ENCODE data around the gene TCF21.

DNA sequence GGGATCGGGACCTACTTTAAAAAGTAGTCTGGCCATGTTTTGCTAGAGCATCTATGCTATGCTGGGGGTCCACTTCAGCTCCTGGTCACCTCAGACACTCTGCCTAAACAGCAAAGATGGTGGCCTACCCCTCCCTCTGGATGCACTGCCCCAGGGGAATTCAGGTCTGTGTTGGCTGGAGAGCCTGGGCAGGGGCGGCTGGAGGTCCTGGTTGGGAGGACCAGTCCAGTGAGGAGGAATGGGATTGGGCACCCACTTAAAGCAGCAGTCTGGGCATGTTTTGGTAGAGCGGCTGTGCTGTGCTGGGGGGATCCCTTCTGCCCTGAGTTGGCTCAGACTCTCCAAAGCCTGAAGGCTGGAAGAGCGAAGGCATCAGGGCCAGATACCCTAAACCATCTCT lies 23.2 kb upstream of the TCF21 start:
- no peak for TF ChIP-seq CTCF (IDR thresholded peaks at IDR 0.05)
- TF ChIP-seq POLR2A (IDR thresholded peaks at IDR 0.05): no peak

All from right lobe of liver (tissue), 4 donors.